ENCODE measurements around the gene MTPN. TPM values are rescaled to one million over a fixed set of nuclear protein-coding genes. Genes with fewer than 3 reads are reported as not detected.

MTPN gene
- total and polyA plus RNA-seq, 8 donors: 33.2 to 99.3 (median 59.4) TPM

- H3K9me3 ChIP-seq: no peaks in the 10 kb centered on the region
- no peaks in the 10 kb centered on the region for H3K27me3 ChIP-seq
- no peak for TF ChIP-seq POLR2AphosphoS5 (IDR thresholded peaks at IDR 0.05)
- TF ChIP-seq POLR2A (IDR thresholded peaks at IDR 0.05): no peak
- no peak for TF ChIP-seq EP300 (IDR thresholded peaks at IDR 0.05)
- no peak for TF ChIP-seq CTCF (IDR thresholded peaks at IDR 0.05)
- no peak overlapping the region for H3K27ac ChIP-seq
- DNase-seq: no peak
- intact Hi-C loops (cut with DNase I; ENCODE audit: low total_unique reads): no loop called here
- WGBS, 5 donors: 56 to 72% (median 60%) methylated on average over 5 of the region's 5 CpGs
- H3K4me1 ChIP-seq: no peaks in the 10 kb centered on the region
- H3K36me3 ChIP-seq: no peaks in the 10 kb centered on the region
- H3K4me3 ChIP-seq: no peak overlapping the region
Measured at GRCh38 chr7:135886345-135887132, 90.6 kb downstream of the MTPN start.

- intact Hi-C loops (cut with DNase I; ENCODE audit: low total_unique reads): no loop called here
- TF ChIP-seq POLR2AphosphoS5 (IDR thresholded peaks at IDR 0.05): no peak
- no peak for TF ChIP-seq EP300 (IDR thresholded peaks at IDR 0.05)
- no peak for TF ChIP-seq CTCF (IDR thresholded peaks at IDR 0.05)
- no peak for TF ChIP-seq POLR2A (IDR thresholded peaks at IDR 0.05)
Measured at GRCh38 chr7:135884495-135885232, 92.5 kb downstream of the MTPN start.

GRCh38 chr7:135879233-135879632 is 97.9 kb downstream of the MTPN start:
- Histone ChIP-seq H3K4me3 (no peak overlapping the region), H3K27ac (no peak overlapping the region), H3K27me3 (no peaks in the 10 kb centered on the region), H3K4me1 (no peaks in the 10 kb centered on the region), H3K36me3 (no peaks in the 10 kb centered on the region), H3K9me3 (no peaks in the 10 kb centered on the region)
- intact Hi-C loops (cut with DNase I; ENCODE audit: low total_unique reads): no loop called here
- no peak for DNase-seq
- TF ChIP-seq EP300 (IDR thresholded peaks at IDR 0.05): no peak
- no peak for TF ChIP-seq POLR2A (IDR thresholded peaks at IDR 0.05)
- TF ChIP-seq CTCF (IDR thresholded peaks at IDR 0.05): no peak
- TF ChIP-seq POLR2AphosphoS5 (IDR thresholded peaks at IDR 0.05): no peak

More at GRCh38 chr7:135884495-135885232, 92.5 kb downstream of the MTPN start:
- no peak overlapping the region for H3K27ac ChIP-seq
- no peak for DNase-seq
- no peaks in the 10 kb centered on the region for H3K27me3 ChIP-seq
- WGBS, 5 donors: 74 to 77% (median 76%) methylated on average over 9 of the region's 9 CpGs
- H3K4me3 ChIP-seq: no peak overlapping the region
- no peaks in the 10 kb centered on the region for H3K4me1 ChIP-seq
- no peaks in the 10 kb centered on the region for H3K36me3 ChIP-seq
- no peaks in the 10 kb centered on the region for H3K9me3 ChIP-seq

- Histone ChIP-seq H3K27ac (no peak overlapping the region), H3K4me3 (no peak overlapping the region), H3K4me1 (no peaks in the 10 kb centered on the region), H3K36me3 (no peaks in the 10 kb centered on the region), H3K27me3 (no peaks in the 10 kb centered on the region), H3K9me3 (no peaks in the 10 kb centered on the region)
- TF ChIP-seq CTCF (IDR thresholded peaks at IDR 0.05) (no peak), POLR2AphosphoS5 (IDR thresholded peaks at IDR 0.05) (no peak), EP300 (IDR thresholded peaks at IDR 0.05) (no peak), POLR2A (IDR thresholded peaks at IDR 0.05) (no peak)
- no peak for DNase-seq
- intact Hi-C loops (cut with DNase I; ENCODE audit: low total_unique reads): no loop called here
- WGBS, 5 donors: 69 to 85% (median 80%) methylated on average over 3 of the region's 3 CpGs
Measured at GRCh38 chr7:135878284-135878683, 98.9 kb downstream of the MTPN start.
